ENCODE results near the gene CHADL. TPM values are rescaled to one million over a fixed set of nuclear protein-coding genes. Genes with fewer than 3 reads are reported as not detected.

CHADL gene
- total and polyA plus RNA-seq, 2 of the 8 experiments (the other 6 are each of a cell fraction or from before 2014, with no cell fraction given) = 0.78 to 1.4 TPM

DNA sequence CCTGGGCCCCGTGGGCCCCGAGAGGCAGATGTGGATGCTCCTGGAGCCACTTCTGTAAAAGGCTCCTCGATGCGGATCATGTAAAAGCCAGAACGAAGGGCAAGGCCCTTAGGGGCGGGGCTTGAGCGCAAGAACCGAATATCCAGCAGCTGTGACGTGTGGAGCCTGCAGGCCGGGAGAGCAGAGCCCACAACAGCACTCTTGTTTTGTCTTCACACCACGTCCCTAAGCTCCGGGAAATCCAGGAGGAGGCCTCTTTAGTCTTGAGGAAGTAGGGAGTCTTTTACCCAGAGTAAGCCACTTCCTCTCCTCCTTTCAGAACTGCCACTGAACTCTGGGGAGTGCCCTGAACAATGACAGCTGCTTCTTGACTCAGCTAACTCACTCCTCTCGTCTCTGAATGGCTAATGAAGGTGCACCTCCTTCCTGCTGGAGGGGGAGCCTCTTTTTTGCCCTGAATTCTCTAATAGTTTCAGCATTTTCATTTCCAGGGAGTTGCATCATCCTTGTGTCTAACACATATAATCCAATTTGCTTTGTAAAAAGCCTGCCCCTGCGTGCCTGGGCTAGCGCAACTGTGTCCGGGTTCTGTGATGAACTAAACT is 23.1 kb downstream of the CHADL start (continued):
- no peak for TF ChIP-seq CHD7 (IDR thresholded peaks at IDR 0.05; ENCODE audit: insufficient replicate concordance, low read length)
- TF ChIP-seq HDAC6 (IDR thresholded peaks at IDR 0.05; ENCODE audit: low read depth, low read length) = no peak
- no peak for TF ChIP-seq TAF1 (IDR thresholded peaks at IDR 0.05; ENCODE audit: low read depth, low read length)
- no peak for TF ChIP-seq JUND (IDR thresholded peaks at IDR 0.05; ENCODE audit: low read length)
- no peak for TF ChIP-seq CBX8 (IDR thresholded peaks at IDR 0.05; ENCODE audit: borderline replicate concordance, low read depth, low read length)
- TF ChIP-seq TCF12 (IDR thresholded peaks at IDR 0.05; ENCODE audit: low read depth, low read length) = no peak
